GM21526 (cell line): ENCODE results near the gene NEGR1.

Source experiments
- ATAC-seq: cut with Tn5 transposase; IDR thresholded peaks from one replicate; pipeline ENCODE4 v1.9.1; 2021; ENCODE audit warnings: moderate library complexity; ENCODE audit not compliant: unreplicated experiment, low FRiP score

NEGR1 gene

GRCh38 chr1:71792264-71792663 is 490.1 kb downstream of the NEGR1 start:
- no peak for ATAC-seq

DNA sequence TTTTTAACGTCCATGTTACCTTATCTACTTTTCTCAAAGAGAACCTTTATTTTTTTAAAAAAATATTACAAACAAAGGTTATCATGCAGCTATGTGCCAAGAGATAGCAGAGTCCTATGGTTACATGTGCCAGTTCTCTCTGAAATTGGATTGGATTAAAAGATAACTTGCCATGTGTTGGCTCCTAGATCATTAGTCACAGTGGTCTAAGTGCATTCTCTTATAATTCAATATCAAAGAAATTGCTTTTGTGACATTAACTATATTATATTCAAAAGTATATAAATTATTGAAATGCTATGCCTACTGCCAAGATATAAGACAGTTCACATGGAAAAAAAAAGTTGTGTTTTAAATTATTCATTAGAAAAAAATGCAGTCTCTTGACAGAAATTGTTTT is 494.2 kb downstream of the NEGR1 start:
- no peak for ATAC-seq

GRCh38 chr1:71787699-71788098 is 494.6 kb downstream of the NEGR1 start:
- no peak for ATAC-seq

- ATAC-seq: no peak
These were observed 496.1 kb downstream of the NEGR1 start for GRCh38 chr1:71786218-71786617.

DNA sequence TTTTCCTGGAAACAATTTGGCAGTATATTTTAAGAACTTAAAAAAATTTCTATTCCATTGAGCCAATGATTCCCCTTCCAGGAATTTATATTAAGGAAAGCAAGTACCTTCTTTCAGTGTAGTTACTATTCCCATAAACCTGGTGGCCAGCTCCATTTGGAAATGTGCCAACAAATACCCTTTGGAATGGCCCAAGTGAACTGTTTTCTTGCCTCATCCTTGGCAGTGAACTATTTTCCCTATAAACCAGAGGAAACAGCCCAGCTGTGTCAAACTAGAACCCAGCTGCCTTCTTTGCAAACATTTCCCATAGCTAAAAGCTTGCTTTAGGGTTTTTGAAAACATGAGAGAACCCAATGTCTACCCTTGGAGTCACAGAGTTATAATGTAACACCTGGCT is 496.9 kb downstream of the NEGR1 start:
- ATAC-seq: no peak

GRCh38 chr1:71785000-71785399 is 497.3 kb downstream of the NEGR1 start:
- no peak for ATAC-seq

GRCh38 chr1:71784241-71784640 is 498.1 kb downstream of the NEGR1 start:
- ATAC-seq: no peak

DNA sequence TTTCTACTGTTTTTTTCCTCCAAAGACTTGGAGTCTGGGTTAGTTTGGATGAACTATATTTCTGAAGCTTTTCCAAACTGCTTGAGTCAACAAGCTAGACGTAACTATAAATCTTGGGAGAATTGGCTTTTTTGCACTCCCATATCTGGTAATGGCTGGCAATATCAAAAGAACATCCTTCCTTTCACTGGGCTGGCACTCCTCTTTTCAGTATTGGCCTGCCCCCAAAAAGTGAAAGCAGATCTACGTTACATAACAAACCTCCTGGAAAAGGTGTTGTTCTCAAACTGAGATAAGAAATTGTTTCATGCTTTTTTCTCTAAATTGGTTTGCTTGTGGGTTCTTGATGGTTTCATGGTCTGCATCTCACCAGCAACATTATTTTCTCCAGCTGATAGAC is 499.3 kb downstream of the NEGR1 start:
- no peak for ATAC-seq

- ATAC-seq: no peak
These were observed 500.9 kb downstream of the NEGR1 start for GRCh38 chr1:71781450-71781849.

- no peak for ATAC-seq
These were observed 501.7 kb downstream of the NEGR1 start for GRCh38 chr1:71780681-71781080.

DNA sequence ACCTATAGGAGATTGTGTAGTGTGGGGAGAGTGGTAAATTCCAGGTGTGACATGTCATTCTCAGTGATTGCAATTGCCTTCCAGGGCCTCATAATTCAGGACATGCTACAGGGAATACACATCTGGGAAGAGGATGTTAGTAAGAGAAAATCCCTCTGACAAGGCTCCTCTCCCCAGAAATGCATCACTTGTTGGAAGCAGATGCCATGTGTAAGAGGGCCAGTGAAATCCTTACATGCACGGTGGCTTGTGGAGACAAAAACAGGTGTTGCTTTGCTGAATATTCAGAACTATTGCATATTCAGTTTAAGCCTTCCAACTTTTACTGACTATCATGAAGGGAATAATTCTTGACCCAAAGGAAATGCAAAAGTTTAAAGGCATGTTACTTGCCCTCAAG is 503.4 kb downstream of the NEGR1 start:
- no peak for ATAC-seq

- ATAC-seq: no peak
These were observed 505.2 kb downstream of the NEGR1 start for GRCh38 chr1:71777094-71777493.

GRCh38 chr1:71774705-71775104 is 507.6 kb downstream of the NEGR1 start:
- no peak for ATAC-seq

- ATAC-seq: no peak
These were observed 512.2 kb downstream of the NEGR1 start for GRCh38 chr1:71770121-71770520.

DNA sequence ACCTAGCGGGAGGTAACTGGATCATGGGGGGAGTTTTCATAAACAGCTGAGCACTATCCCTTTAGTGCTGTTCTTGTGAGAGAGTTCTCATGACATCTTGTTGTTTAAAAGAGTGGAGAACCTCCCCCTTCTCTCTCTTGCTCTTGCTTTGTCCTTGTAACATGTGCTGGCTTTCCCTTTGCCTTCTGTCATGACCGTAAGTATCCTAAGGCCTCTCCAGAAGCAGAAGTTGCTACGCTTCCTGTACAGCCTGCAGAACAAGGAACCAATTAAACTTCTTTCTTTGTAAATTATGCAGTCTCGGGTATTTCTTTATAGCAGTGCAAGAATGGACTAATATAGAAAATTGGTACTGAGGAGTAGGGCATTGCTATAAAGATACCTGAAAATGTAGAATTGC is 515.6 kb downstream of the NEGR1 start:
- no peak for ATAC-seq

- no peak for ATAC-seq
These were observed 519.7 kb downstream of the NEGR1 start for GRCh38 chr1:71762514-71763255.

DNA sequence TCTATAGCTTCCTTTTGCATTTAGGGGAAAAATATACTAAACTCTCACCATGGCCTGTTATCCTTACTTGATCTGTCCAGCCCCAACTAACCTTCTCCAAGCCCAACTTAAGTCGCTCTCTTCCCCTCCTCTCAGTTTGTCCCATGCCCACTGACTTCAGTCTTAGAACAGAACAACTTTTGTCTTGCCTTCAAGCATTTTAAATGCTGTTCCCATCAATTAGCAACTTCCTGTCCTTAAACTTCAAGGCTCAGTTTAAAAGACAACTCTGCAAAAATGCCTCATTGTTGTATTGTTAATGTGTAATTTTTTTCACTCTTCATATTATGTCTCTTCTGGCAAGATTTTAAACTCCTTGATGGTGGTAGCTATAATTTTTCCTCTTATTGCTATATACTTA is 526.9 kb downstream of the NEGR1 start:
- ATAC-seq: no peak

DNA sequence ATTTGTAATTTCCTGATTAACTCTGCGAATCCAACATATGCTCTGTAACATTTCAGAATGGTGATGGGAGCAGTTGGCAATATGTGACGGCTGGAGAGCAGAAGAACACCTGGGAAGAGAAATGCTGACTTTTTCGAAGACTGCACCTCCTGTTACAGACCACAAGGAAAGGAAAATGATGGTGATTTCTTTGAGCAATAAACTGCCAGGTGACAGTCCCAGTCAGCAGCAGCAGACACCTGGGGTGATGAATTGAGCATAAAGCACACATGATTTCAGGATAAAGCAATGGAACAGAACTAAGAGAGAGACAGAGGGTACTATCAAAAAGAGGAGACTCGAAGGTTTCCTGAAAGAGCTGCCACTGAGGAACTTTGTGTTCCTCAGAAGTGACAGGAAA is 528.6 kb downstream of the NEGR1 start:
- no peak for ATAC-seq

- ATAC-seq: no peak
These were observed 537.0 kb downstream of the NEGR1 start for GRCh38 chr1:71745326-71745725.

DNA sequence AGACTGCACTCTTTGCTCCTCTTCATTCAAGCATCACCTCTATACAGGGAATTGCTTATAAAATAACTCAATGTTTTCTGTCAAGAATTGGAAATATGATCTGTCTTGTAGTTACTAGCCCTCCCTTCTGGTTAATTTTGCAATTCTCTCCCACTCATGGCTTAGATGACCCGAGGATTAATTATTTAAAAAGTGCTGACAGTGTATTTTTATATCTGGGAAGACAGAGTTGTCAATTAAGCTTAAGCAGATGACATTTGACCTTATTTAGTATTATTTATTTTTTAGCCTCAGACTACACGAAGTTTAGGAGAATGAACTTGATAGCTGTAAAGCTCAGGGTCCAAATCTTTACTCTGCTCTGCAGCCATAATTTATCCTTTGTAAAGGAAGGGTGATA is 538.5 kb downstream of the NEGR1 start:
- no peak for ATAC-seq

- no peak for ATAC-seq
These were observed 543.4 kb downstream of the NEGR1 start for GRCh38 chr1:71738910-71739309.

- ATAC-seq: no peak
These were observed 544.1 kb downstream of the NEGR1 start for GRCh38 chr1:71738256-71738655.

GRCh38 chr1:71737768-71738167 is 544.6 kb downstream of the NEGR1 start:
- ATAC-seq: no peak
